SK-N-SH (cell line): ENCODE measurements around the gene FAM3B.

ENCODE experiments used
- EP300 ChIP-seq, 2 experiments: IDR thresholded peaks; 2 replicates each; pipeline versions ENCODE4 v1.4.0 to v1.6.1; 2012; ENCODE audit warnings: borderline replicate concordance in 1 of 2, low read depth in 1 of 2, low read length in 1 of 2
- JUND ChIP-seq: IDR thresholded peaks from 2 replicates; pipeline ENCODE4 v1.4.0; 2012
- MXI1 ChIP-seq: IDR thresholded peaks from 2 replicates; pipeline ENCODE4 v1.6.1; 2012; ENCODE audit warnings: mild to moderate bottlenecking, low read depth, low read length, improper control_type of control experiment
- RAD21 ChIP-seq: IDR thresholded peaks from 2 replicates; pipeline ENCODE4 v1.6.1; 2012; ENCODE audit warnings: mild to moderate bottlenecking, low read length
- RCOR1 ChIP-seq: fragments of 150-350 bp; IDR thresholded peaks from 2 replicates; pipeline ENCODE4 v1.6.1; 2017; ENCODE audit warnings: antibody characterized with exemption, low read length
- RFX5 ChIP-seq: IDR thresholded peaks from 2 replicates; pipeline ENCODE4 v1.6.1; 2012; ENCODE audit warnings: mild to moderate bottlenecking, improper control_type of control experiment, low read length
- TAF1 ChIP-seq: IDR thresholded peaks from 2 replicates; pipeline ENCODE4 v1.6.1; 2012; ENCODE audit warnings: low read depth, mild to moderate bottlenecking, low read length, moderate library complexity, borderline replicate concordance
- USF2 ChIP-seq: fragments of 150-350 bp; IDR thresholded peaks from 2 replicates; pipeline ENCODE4 v1.6.1; 2017; ENCODE audit warnings: antibody characterized with exemption, low read length, low read depth, borderline replicate concordance
- TF ChIP-seq, protein P1 (sequence below): fragments of 200-600 bp; sonication (generic); IDR thresholded peaks from 2 replicates; pipeline ENCODE4 v1.6.1; 2017; ENCODE audit warnings: antibody characterized with exemption, mild to moderate bottlenecking, moderate library complexity

DNA sequence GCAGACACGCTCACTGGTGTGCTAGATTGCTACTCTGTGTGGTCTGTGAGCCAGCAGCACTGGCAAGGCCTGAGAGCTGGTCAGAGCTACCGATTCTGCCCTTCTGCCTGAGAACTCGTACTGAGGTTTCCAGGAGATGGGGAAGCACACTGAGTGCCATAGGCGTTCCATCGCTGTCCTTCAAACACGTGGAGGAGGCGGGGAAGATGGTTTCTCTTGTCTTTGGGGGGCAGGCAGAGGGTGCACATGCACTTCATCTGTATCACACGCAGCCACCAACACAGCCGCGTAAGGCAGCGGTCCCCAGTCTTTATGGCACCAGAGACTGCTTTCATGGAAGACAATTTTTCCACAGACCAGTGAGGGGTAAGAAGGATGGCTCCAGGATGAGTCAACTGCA is 85.6 kb downstream of the FAM3B start:
- TF ChIP-seq, protein P1, sequence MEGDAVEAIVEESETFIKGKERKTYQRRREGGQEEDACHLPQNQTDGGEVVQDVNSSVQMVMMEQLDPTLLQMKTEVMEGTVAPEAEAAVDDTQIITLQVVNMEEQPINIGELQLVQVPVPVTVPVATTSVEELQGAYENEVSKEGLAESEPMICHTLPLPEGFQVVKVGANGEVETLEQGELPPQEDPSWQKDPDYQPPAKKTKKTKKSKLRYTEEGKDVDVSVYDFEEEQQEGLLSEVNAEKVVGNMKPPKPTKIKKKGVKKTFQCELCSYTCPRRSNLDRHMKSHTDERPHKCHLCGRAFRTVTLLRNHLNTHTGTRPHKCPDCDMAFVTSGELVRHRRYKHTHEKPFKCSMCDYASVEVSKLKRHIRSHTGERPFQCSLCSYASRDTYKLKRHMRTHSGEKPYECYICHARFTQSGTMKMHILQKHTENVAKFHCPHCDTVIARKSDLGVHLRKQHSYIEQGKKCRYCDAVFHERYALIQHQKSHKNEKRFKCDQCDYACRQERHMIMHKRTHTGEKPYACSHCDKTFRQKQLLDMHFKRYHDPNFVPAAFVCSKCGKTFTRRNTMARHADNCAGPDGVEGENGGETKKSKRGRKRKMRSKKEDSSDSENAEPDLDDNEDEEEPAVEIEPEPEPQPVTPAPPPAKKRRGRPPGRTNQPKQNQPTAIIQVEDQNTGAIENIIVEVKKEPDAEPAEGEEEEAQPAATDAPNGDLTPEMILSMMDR, result no peak
- no peak for TF ChIP-seq RAD21
- no peak for TF ChIP-seq RCOR1
- TF ChIP-seq EP300 (IDR thresholded peaks at IDR 0.05; ENCODE audit: borderline replicate concordance in 1 of 2, low read depth in 1 of 2, low read length in 1 of 2), result no peak
- no peak for TF ChIP-seq TAF1
- no peak for TF ChIP-seq RFX5
- no peak for TF ChIP-seq JUND
- no peak for TF ChIP-seq USF2
- no peak for TF ChIP-seq MXI1
